ENCODE measurements around the gene OR4D11.
"Not testable (repeated sequence)": the region's sequence is repeated elsewhere in the genome, so short reads cannot be mapped to it uniquely, and the experiment has no call there.

OR4D11 gene

DNA sequence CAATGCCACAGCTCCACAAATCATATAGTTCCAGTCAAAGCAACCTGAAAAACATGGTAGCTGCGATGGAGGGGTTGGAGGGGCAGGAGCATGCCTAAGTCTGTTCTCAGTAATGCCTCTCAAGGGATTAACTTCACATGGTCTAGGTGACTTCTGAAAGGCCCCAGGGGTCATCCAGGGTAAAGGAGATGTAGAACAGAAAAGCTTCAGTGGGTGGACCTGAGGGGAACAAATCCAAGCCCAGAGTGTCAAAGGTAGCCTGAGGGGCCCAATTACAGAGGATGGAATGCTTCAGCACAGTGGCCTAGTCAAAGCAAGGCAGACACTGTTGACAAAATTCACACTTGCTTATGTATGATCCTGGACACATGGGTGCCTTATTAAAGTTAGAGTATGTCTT, 31.3 kb downstream of the OR4D11 start:
- Histone ChIP-seq H3K9ac (ENCODE audit: low read length) (no peak overlapping the region), H3K79me2 (ENCODE audit: low read length) (no peaks in the 10 kb centered on the region), H3K9me2 (replicated peaks; ENCODE audit: insufficient read depth, low read length) (no peaks in the 10 kb centered on the region), H3K27me3 (replicated peaks; ENCODE audit: insufficient read depth, low read length) (no peaks in the 10 kb centered on the region), H3K4me2 (ENCODE audit: low read depth, low read length) (no peak overlapping the region), H3K36me3 (replicated peaks; ENCODE audit: insufficient read depth, low read length) (no peaks in the 10 kb centered on the region), H2AFZ (ENCODE audit: low read length) (no peak overlapping the region), H3K4me3 (ENCODE audit: low read length) (no peak overlapping the region), H3K9me3 (replicated peaks; ENCODE audit: insufficient read depth, low read length) (no peaks in the 10 kb centered on the region), H3K4me1 (ENCODE audit: low read length) (0 out of 2 replicates have a peak, but pooled peaks cover 3% of the 10 kb centered on the region), H3K27ac (ENCODE audit: low read length) (no peak overlapping the region), H3F3A (ENCODE audit: insufficient read depth, low read length) (no peaks in the 10 kb centered on the region), H4K20me1 (ENCODE audit: insufficient read depth, low read length) (no peaks in the 10 kb centered on the region)
- TF ChIP-seq EZH2phosphoT487 (IDR thresholded peaks at IDR 0.05; ENCODE audit: low read length) = no peak
- TF ChIP-seq, protein P1, sequence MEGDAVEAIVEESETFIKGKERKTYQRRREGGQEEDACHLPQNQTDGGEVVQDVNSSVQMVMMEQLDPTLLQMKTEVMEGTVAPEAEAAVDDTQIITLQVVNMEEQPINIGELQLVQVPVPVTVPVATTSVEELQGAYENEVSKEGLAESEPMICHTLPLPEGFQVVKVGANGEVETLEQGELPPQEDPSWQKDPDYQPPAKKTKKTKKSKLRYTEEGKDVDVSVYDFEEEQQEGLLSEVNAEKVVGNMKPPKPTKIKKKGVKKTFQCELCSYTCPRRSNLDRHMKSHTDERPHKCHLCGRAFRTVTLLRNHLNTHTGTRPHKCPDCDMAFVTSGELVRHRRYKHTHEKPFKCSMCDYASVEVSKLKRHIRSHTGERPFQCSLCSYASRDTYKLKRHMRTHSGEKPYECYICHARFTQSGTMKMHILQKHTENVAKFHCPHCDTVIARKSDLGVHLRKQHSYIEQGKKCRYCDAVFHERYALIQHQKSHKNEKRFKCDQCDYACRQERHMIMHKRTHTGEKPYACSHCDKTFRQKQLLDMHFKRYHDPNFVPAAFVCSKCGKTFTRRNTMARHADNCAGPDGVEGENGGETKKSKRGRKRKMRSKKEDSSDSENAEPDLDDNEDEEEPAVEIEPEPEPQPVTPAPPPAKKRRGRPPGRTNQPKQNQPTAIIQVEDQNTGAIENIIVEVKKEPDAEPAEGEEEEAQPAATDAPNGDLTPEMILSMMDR (IDR thresholded peaks at IDR 0.05; ENCODE audit: low read length) = no peak
- TF ChIP-seq EZH2 (optimal IDR thresholded peaks at IDR 0.05; ENCODE audit: low read depth, low read length) = no peak
- no peak for DNase-seq

DNA sequence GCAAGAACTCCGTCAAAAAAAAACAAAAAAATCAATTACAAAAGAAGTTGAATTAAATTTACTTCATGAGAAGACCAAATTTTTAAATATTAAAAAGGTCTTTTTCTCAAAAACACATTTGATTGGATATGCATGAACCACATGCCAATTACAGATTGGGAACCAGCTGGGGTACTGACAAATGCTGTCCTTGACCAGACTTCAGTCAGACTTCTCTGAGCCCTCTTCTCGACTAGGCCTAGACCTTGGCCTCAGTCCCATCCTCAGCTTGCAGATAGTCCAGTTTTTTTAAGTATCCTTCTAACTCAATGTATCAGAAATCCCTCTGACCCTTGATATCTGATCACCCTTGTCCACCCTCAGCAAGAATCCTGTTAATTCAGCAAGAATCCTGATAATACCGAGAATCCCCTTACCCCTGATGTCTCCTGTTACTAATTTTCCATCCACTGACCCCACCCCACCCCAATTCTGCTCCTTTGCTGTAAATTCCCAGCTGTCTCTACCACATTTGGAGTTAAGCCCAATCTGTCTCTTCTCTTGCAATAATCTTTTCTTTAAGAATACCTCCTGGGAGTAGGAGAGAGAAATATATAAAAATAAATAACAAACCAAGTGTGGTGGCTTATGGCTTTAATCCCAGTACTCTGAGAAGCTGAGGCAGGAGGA, 38.9 kb downstream of the OR4D11 start:
- Histone ChIP-seq H3K36me3 (replicated peaks; ENCODE audit: insufficient read depth, low read length) (no peaks in the 10 kb centered on the region), H3K4me2 (ENCODE audit: low read depth, low read length) (no peak overlapping the region), H2AFZ (ENCODE audit: low read length) (no peak overlapping the region), H3K9ac (ENCODE audit: low read length) (no peak overlapping the region), H3F3A (ENCODE audit: insufficient read depth, low read length) (no peaks in the 10 kb centered on the region), H3K9me2 (replicated peaks; ENCODE audit: insufficient read depth, low read length) (no peaks in the 10 kb centered on the region), H4K20me1 (ENCODE audit: insufficient read depth, low read length) (no peaks in the 10 kb centered on the region), H3K79me2 (ENCODE audit: low read length) (no peaks in the 10 kb centered on the region), H3K27ac (ENCODE audit: low read length) (no peak overlapping the region), H3K27me3 (replicated peaks; ENCODE audit: insufficient read depth, low read length) (no peaks in the 10 kb centered on the region), H3K9me3 (replicated peaks; ENCODE audit: insufficient read depth, low read length) (no peaks in the 10 kb centered on the region), H3K4me3 (ENCODE audit: low read length) (no peak overlapping the region), H3K4me1 (ENCODE audit: low read length) (0 out of 2 replicates have a peak, but pooled peaks cover 3% of the 10 kb centered on the region)
- no peak for TF ChIP-seq EZH2 (optimal IDR thresholded peaks at IDR 0.05; ENCODE audit: low read depth, low read length)
- TF ChIP-seq EZH2phosphoT487 (IDR thresholded peaks at IDR 0.05; ENCODE audit: low read length) = no peak
- TF ChIP-seq, protein P1 (IDR thresholded peaks at IDR 0.05; ENCODE audit: low read length) = no peak
- no peak for DNase-seq

DNA sequence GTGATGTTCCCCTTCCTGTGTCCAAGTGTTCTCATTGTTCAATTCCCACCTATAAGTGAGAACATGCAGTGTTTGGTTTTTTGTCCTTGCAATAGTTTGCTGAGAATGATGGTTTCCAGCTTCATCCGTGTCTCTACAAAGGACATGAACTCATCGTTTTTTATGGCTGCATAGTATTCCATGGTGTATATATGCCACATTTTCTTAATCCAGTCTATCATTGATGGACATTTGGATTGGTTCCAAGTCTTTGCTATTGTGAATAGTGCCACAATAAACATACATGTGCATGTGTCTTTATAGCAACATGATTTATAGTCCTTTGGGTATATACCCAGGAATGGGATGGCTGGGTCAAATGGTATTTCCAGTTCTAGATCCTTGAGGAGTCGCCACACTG, 40.3 kb downstream of the OR4D11 start:
- H2AFZ ChIP-seq (ENCODE audit: low read length); H3K9me2 ChIP-seq (replicated peaks; ENCODE audit: insufficient read depth, low read length); H3K4me2 ChIP-seq (ENCODE audit: low read depth, low read length); H3K27ac ChIP-seq (ENCODE audit: low read length); DNase-seq; H3K9me3 ChIP-seq (replicated peaks; ENCODE audit: insufficient read depth, low read length); H4K20me1 ChIP-seq (ENCODE audit: insufficient read depth, low read length); H3K9ac ChIP-seq (ENCODE audit: low read length); H3K4me3 ChIP-seq (ENCODE audit: low read length); H3K36me3 ChIP-seq (replicated peaks; ENCODE audit: insufficient read depth, low read length); H3K4me1 ChIP-seq (ENCODE audit: low read length); H3F3A ChIP-seq (ENCODE audit: insufficient read depth, low read length); H3K27me3 ChIP-seq (replicated peaks; ENCODE audit: insufficient read depth, low read length); H3K79me2 ChIP-seq (ENCODE audit: low read length): not testable (repeated sequence)

DNA sequence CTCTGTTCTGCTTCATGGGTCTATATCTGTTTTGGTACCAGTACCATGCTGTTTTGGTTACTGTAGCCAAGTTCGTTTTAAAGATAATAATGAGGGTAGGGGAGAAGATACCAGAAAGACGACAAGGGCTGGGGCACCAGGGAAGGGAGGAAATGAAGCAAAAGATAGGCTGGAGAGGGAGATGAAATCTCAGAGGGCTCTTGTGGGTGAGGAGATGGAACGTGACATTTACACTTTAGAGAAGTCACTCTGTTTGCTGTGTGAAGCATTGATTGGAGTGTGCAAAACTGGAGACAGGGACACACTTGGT, 41.4 kb downstream of the OR4D11 start:
- no peaks in the 10 kb centered on the region for H3K79me2 ChIP-seq (ENCODE audit: low read length)
- H3K36me3 ChIP-seq (replicated peaks; ENCODE audit: insufficient read depth, low read length) = no peaks in the 10 kb centered on the region
- H4K20me1 ChIP-seq (ENCODE audit: insufficient read depth, low read length) = no peaks in the 10 kb centered on the region
- no peak overlapping the region for H3K4me2 ChIP-seq (ENCODE audit: low read depth, low read length)
- H2AFZ ChIP-seq (ENCODE audit: low read length) = no peak overlapping the region
- no peaks in the 10 kb centered on the region for H3K9me2 ChIP-seq (replicated peaks; ENCODE audit: insufficient read depth, low read length)
- peaks cover 9% of the 10 kb centered on the region for H3K4me1 ChIP-seq (ENCODE audit: low read length)
- DNase-seq = no peak
- TF ChIP-seq EZH2phosphoT487 (IDR thresholded peaks at IDR 0.05; ENCODE audit: low read length) (no peak), EZH2 (optimal IDR thresholded peaks at IDR 0.05; ENCODE audit: low read depth, low read length) (no peak)
- TF ChIP-seq, protein P1 (IDR thresholded peaks at IDR 0.05; ENCODE audit: low read length) = no peak
- H3K9ac ChIP-seq (ENCODE audit: low read length) = no peak overlapping the region
- H3K27me3 ChIP-seq (replicated peaks; ENCODE audit: insufficient read depth, low read length) = no peaks in the 10 kb centered on the region
- no peak overlapping the region for H3K27ac ChIP-seq (ENCODE audit: low read length)
- no peak overlapping the region for H3K4me3 ChIP-seq (ENCODE audit: low read length)
- peaks cover 10% of the 10 kb centered on the region; the same call in 1 of the 2 replicates for H3F3A ChIP-seq (ENCODE audit: insufficient read depth, low read length)
- no peaks in the 10 kb centered on the region for H3K9me3 ChIP-seq (replicated peaks; ENCODE audit: insufficient read depth, low read length)
